Measurements from ENCODE around the gene ZNF521. TPM values are rescaled to one million over a fixed set of nuclear protein-coding genes. Genes with fewer than 3 reads are reported as not detected.

ZNF521 gene
- total and polyA plus RNA-seq, 2 experiments from 2014 or later: 3.1 to 9.2 TPM

- TF ChIP-seq REST (IDR thresholded peaks at IDR 0.05; ENCODE audit: unreplicated experiment) (no peak), EZH2phosphoT487 (IDR thresholded peaks at IDR 0.05; ENCODE audit: unreplicated experiment) (no peak), POLR2AphosphoS5 (IDR thresholded peaks at IDR 0.05; ENCODE audit: low read depth) (no peak), STAT1 (IDR thresholded peaks at IDR 0.05; ENCODE audit: unreplicated experiment) (no peak), NANOG (IDR thresholded peaks at IDR 0.05; ENCODE audit: borderline replicate concordance) (no peak), ZNF114 (CRISPR knock-in tag; IDR thresholded peaks at IDR 0.05) (no peak), EZH2 (IDR thresholded peaks at IDR 0.05; ENCODE audit: low read depth, unreplicated experiment) (no peak), ZNF331 (CRISPR knock-in tag; IDR thresholded peaks at IDR 0.05; ENCODE audit: low read depth) (no peak), JUNB (IDR thresholded peaks at IDR 0.05; ENCODE audit: unreplicated experiment) (no peak)
These were observed 290.6 kb downstream of the ZNF521 start (continued) for GRCh38 chr18:25061395-25061794.

DNA sequence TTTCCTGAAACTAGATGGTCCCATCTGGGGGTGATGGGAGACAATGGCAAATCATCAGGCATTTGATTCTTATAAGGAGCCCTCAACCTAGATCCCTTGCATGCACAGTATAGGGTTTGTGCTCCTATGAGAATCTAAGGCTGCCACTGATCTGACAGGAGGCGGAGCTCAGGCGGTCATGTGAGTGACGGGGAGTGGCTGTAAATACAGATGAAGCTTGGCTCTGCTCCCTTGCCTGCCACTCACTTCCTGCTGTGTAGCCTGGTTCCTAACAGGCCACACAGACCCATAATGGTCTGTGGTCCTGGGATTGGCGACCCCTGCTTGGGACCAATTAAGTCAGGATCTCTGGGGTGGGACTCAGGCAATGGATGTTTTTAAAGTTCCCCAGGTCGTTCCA is 293.4 kb downstream of the ZNF521 start:
- no peaks in the 10 kb centered on the region for H3K27me3 Mint-ChIP-seq (ENCODE audit: insufficient read depth, low read depth, poor library complexity)
- no peak overlapping the region for H3K4me3 ChIP-seq
- no peak overlapping the region for H3K4me2 ChIP-seq
- peak; percentile 88 for ATAC-seq
- H3K4me1 Mint-ChIP-seq: peaks cover 3% of the 10 kb centered on the region; the same call in 1 of the 3 replicates
- no peak overlapping the region for H3K27ac Mint-ChIP-seq
- TF ChIP-seq ZNF462 (CRISPR knock-in tag; IDR thresholded peaks at IDR 0.05) (no peak), REST (IDR thresholded peaks at IDR 0.05; ENCODE audit: unreplicated experiment) (no peak), EZH2 (IDR thresholded peaks at IDR 0.05; ENCODE audit: low read depth, unreplicated experiment) (no peak), CREB1 (CRISPR knock-in tag; IDR thresholded peaks at IDR 0.05; ENCODE audit: low read depth) (no peak), NANOG (IDR thresholded peaks at IDR 0.05; ENCODE audit: borderline replicate concordance) (no peak), ZNF114 (CRISPR knock-in tag; IDR thresholded peaks at IDR 0.05) (no peak)
- peak; percentile 43 for DNase-seq (ENCODE audit: low spot score)
- peaks cover 10% of the 10 kb centered on the region; the same call in 1 of the 2 replicates for H3K27me3 ChIP-seq (ENCODE audit: insufficient read depth)
- H3K4me1 ChIP-seq (ENCODE audit: insufficient read depth): no peaks in the 10 kb centered on the region
- no peak overlapping the region for H2AFZ ChIP-seq
- no peaks in the 10 kb centered on the region for H3K79me2 ChIP-seq (replicated peaks; ENCODE audit: insufficient read depth)
- no peaks in the 10 kb centered on the region for H3K9me3 Mint-ChIP-seq
- H3K9me2 ChIP-seq (ENCODE audit: insufficient read depth): peaks cover 4% of the 10 kb centered on the region; the same call in 1 of the 2 replicates
- H4K20me1 ChIP-seq (replicated peaks; ENCODE audit: insufficient read depth): no peaks in the 10 kb centered on the region
- no peak overlapping the region for H3K27ac ChIP-seq (ENCODE audit: low read depth)
- H3K4me3 Mint-ChIP-seq: no peak overlapping the region
- no peaks in the 10 kb centered on the region for H3K36me3 Mint-ChIP-seq (ENCODE audit: low read depth)
- no peaks in the 10 kb centered on the region for H3K36me3 ChIP-seq (ENCODE audit: insufficient read depth)
- no peaks in the 10 kb centered on the region for H3F3A ChIP-seq (replicated peaks; ENCODE audit: low read depth)

All from GM23338 (cell line).